Left ventricle myocardium inferior (tissue), 1 donor: ENCODE results near the gene SYCP3. TPM values are rescaled to one million over a fixed set of nuclear protein-coding genes. Genes with fewer than 3 reads are reported as not detected.

ENCODE experiments used
- DNase-seq: peaks from one replicate; pipeline ENCODE4 v3.0.0-alpha.2; 2020
- H3K27ac ChIP-seq: fragments of 200-600 bp; replicated peaks from 2 replicates; pipeline ENCODE4 v1.8.0; 2021
- H3K27me3 ChIP-seq: fragments of 200-600 bp; 2 replicates; pipeline ENCODE4 v1.8.0; 2021; ENCODE audit warnings: low read depth
- H3K36me3 ChIP-seq: fragments of 200-600 bp; 2 replicates; pipeline ENCODE4 v1.8.0; 2021
- H3K4me1 ChIP-seq: fragments of 200-600 bp; 2 replicates; pipeline ENCODE4 v1.8.0; 2021
- H3K4me3 ChIP-seq: fragments of 200-600 bp; 2 replicates; pipeline ENCODE4 v1.8.0; 2021; ENCODE audit warnings: mild to moderate bottlenecking, moderate library complexity
- H3K9me3 ChIP-seq: fragments of 200-600 bp; replicated peaks from 2 replicates; pipeline ENCODE4 v1.8.0; 2021
- intact Hi-C: fragments of 100-400 bp; cut with micrococcal nuclease; formaldehyde crosslinking; loops from one replicate; pipeline ENCODE4 v1.11.0; 2022
- total RNA-seq: library from RNA; stranded (reverse); fragmentation: NEBNext Ultra II Directional; extraction: Animal tissue kit (Norgen Biotek cat#: 25700); gene quantifications from one replicate; pipeline ENCODE4 v1.2.1, GENCODE V29; 2021
- TF ChIP-seq, protein P1 (sequence below): fragments of 200-600 bp; IDR thresholded peaks from 2 replicates; pipeline ENCODE4 v1.8.0; 2021; ENCODE audit warnings: antibody characterized with exemption, mild to moderate bottlenecking, borderline replicate concordance
- donor health status: DM: no; HTN: yes; CAD: no; lungs with severe emphysema.

The SYCP3 gene
- total RNA-seq, 1 donor from 2014 or later = not detected

DNA sequence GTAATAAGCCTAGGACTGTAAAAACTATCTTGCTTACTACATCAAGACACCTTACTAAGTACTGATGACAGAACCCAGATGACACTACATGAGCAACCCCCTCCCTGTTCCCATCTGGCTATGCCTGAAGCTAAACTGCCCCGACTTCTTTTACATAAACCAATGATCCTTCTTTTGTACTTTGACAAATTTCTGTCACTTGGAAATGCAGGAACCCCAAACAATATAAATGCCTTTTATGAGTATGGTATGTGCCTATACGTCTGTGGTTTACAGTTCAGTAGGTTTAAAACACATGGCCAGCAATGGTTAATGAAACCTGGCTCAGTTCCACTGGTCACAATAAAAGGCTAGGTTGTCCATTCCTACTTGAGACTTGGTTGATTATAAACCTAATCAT, 6.1 kb downstream of the SYCP3 start:
- Histone ChIP-seq H3K4me3 (no peak overlapping the region), H3K27me3 (no peaks in the 10 kb centered on the region), H3K4me1 (no peaks in the 10 kb centered on the region), H3K27ac (no peak overlapping the region), H3K9me3 (no peaks in the 10 kb centered on the region), H3K36me3 (peaks cover 78% of the 10 kb centered on the region)
- intact Hi-C loops = no loop called here
- TF ChIP-seq, protein P1, sequence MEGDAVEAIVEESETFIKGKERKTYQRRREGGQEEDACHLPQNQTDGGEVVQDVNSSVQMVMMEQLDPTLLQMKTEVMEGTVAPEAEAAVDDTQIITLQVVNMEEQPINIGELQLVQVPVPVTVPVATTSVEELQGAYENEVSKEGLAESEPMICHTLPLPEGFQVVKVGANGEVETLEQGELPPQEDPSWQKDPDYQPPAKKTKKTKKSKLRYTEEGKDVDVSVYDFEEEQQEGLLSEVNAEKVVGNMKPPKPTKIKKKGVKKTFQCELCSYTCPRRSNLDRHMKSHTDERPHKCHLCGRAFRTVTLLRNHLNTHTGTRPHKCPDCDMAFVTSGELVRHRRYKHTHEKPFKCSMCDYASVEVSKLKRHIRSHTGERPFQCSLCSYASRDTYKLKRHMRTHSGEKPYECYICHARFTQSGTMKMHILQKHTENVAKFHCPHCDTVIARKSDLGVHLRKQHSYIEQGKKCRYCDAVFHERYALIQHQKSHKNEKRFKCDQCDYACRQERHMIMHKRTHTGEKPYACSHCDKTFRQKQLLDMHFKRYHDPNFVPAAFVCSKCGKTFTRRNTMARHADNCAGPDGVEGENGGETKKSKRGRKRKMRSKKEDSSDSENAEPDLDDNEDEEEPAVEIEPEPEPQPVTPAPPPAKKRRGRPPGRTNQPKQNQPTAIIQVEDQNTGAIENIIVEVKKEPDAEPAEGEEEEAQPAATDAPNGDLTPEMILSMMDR = no peak
- no peak for DNase-seq

DNA sequence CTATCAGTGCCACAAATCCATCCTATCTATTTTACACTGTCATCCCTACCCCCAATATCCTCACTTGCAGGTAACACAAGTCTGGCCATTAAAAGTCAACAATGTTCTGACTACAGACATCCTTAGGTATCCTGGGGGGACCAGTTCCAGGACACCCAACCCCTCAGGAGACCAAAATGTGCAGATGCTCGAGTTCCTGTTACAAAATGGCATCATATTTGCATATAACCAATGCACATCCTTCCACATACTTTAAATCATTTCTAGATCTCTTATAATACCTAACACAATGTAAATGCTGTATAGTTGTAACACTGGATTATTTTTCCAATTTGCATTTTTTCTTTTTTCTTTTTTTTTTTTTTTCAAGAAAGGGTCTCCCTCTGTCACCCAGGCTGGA, 6.9 kb downstream of the SYCP3 start:
- TF ChIP-seq, protein P1 = no peak
- Histone ChIP-seq H3K4me1 (no peaks in the 10 kb centered on the region), H3K36me3 (peaks cover 78% of the 10 kb centered on the region), H3K4me3 (no peak overlapping the region), H3K27me3 (no peaks in the 10 kb centered on the region), H3K9me3 (no peaks in the 10 kb centered on the region), H3K27ac (no peak overlapping the region)
- no peak for DNase-seq
- intact Hi-C loops = no loop called here

DNA sequence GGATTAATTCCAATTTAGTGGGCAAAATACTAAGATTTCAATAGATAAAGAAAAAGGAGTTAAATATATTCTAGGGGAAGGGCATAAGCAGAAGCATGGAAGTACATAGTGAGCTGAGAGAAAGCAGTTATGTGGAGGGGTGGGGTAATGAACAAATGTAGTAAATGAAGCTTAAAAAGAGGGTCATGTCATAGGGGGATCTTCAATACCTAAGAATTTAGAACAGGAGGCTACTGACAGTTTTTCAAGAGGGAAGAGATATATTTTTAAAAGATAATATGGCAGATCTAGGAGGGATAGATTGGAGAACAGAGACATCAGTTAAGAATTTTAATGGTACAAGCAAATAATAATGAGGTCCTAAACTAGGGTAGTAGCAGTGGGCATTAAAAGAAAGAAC, 9.4 kb downstream of the SYCP3 start:
- DNase-seq = no peak
- Histone ChIP-seq H3K4me1 (no peaks in the 10 kb centered on the region), H3K27ac (no peak overlapping the region), H3K9me3 (no peaks in the 10 kb centered on the region), H3K27me3 (no peaks in the 10 kb centered on the region), H3K36me3 (peaks cover 89% of the 10 kb centered on the region), H3K4me3 (no peak overlapping the region)
- intact Hi-C loops = no loop called here
- TF ChIP-seq, protein P1 = no peak

DNA sequence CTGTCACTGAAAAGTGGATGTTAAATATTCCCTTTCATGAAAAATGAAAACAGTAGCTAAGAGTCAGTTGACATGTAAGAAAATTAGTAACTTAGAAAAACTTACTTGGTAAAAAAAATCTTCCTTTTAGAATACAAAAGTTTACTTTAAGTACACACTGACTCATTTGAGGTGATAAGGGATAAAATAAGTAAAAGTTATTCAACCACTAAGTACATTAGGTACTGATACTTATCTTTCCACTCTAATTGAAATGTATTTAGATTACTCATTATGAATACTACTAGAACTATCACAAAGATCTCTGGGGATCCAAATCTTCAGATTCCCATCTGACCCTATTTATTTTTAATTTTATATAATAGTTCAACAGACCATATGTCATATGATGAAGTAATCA, 12.2 kb downstream of the SYCP3 start:
- no peaks in the 10 kb centered on the region for H3K4me1 ChIP-seq
- H3K36me3 ChIP-seq = peaks cover 93% of the 10 kb centered on the region
- DNase-seq = no peak
- no peaks in the 10 kb centered on the region for H3K9me3 ChIP-seq
- H3K27me3 ChIP-seq = no peaks in the 10 kb centered on the region
- no peak overlapping the region for H3K27ac ChIP-seq
- intact Hi-C loops = no loop called here
- TF ChIP-seq, protein P1 = no peak
- no peak overlapping the region for H3K4me3 ChIP-seq

DNA sequence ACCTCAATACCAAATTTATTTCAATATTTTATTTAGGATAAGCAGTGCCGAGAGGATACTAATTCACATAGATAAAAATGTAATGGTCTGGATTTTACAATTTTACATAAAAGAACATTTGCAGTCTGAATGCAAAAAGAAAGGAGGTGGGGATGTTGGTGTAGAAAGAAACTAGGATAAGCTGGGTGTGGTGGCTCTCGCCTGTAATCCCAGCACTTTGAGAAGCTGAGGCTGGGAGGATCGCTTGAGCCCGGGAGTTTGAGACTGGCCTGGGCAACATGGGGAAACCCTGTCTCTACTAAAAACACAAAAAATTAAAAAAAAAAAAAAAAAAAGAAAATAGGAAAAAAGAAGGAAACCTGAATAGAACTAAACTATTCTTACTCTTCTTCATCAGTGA, 16.9 kb downstream of the SYCP3 start:
- TF ChIP-seq, protein P1 = no peak
- Histone ChIP-seq H3K27ac (no peak overlapping the region), H3K4me3 (no peak overlapping the region), H3K27me3 (no peaks in the 10 kb centered on the region), H3K4me1 (no peaks in the 10 kb centered on the region), H3K36me3 (peaks cover 83% of the 10 kb centered on the region), H3K9me3 (no peaks in the 10 kb centered on the region)
- intact Hi-C loops = no loop called here
- DNase-seq = no peak

DNA sequence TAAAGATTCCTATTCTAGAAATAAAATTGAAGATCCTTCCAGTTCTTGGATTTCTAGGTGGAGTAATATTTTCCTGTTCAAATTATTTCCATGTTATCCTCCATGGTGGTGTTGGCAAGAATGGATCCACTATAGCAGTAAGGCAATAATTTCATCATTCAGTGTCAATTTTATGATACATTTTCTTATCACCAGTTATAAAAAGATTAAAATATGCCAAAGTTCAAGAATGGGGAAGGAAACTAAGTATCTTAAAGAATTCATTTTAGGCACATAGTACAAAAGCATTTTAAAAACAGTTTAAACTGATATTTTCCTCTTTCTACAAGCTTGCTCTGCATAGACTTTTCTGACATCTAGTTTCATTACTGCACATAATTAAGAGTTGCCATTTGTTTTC, 19.1 kb downstream of the SYCP3 start:
- peaks cover 18% of the 10 kb centered on the region for H3K4me1 ChIP-seq
- TF ChIP-seq, protein P1 = no peak
- peaks cover 60% of the 10 kb centered on the region for H3K36me3 ChIP-seq
- intact Hi-C loops = no loop called here
- DNase-seq = no peak
- H3K4me3 ChIP-seq = no peak overlapping the region
- H3K27me3 ChIP-seq = no peaks in the 10 kb centered on the region
- H3K27ac ChIP-seq = no peak overlapping the region
- H3K9me3 ChIP-seq = no peaks in the 10 kb centered on the region
